Activated CD8-positive, alpha-beta T cell treated with anti-CD3 and anti-CD28 coated beads, Interleukin-2, amount 10 ng/mL, durations not matched to agents 7 days and 5 days (primary cell): ENCODE measurements around the gene RPS19. TPM values are rescaled to one million over a fixed set of nuclear protein-coding genes. Genes with fewer than 3 reads are reported as not detected.

Source experiments
- ATAC-seq: fragments of 150-1000 bp; cut with Tn5 transposase; one replicate; pipeline ENCODE4 v1.10.0; 2021; ENCODE audit warnings: moderate library complexity
- CTCF ChIA-PET: fragments of 350-600 bp; sonication (Branson Sonifier 250); formaldehyde crosslinking; loops from one replicate; lab custom pipeline; 2021; ENCODE audit warnings: antibody characterized with exemption; lab: Charles Lee
- POLR2A ChIA-PET: fragments of 350-600 bp; sonication (Branson Sonifier 250); formaldehyde crosslinking; loops from one replicate; lab custom pipeline; 2021; ENCODE audit warnings: antibody characterized with exemption; lab: Charles Lee
- DNase-seq: peaks from one replicate; pipeline ENCODE4 v3.0.0-alpha.2; 2020
- H3K27ac Mint-ChIP-seq: one replicate; pipeline ENCODE4 v1.8.0; 2021; ENCODE audit warnings: mild to moderate bottlenecking, mixed read lengths
- H3K27me3 Mint-ChIP-seq: one replicate; pipeline ENCODE4 v1.8.0; 2021; ENCODE audit warnings: low read depth, mixed read lengths
- H3K36me3 Mint-ChIP-seq: one replicate; pipeline ENCODE4 v1.8.0; 2021; ENCODE audit warnings: low read depth, mixed read lengths
- H3K4me1 Mint-ChIP-seq: one replicate; pipeline ENCODE4 v1.8.0; 2021; ENCODE audit warnings: low read depth, mixed read lengths
- H3K4me3 Mint-ChIP-seq: one replicate; pipeline ENCODE4 v1.8.0; 2021; ENCODE audit warnings: mild to moderate bottlenecking, mixed read lengths
- H3K9me3 Mint-ChIP-seq: one replicate; pipeline ENCODE4 v1.8.0; 2022; ENCODE audit warnings: mixed read lengths; ENCODE audit not compliant: insufficient read depth
- total RNA-seq, 2 experiments: library from RNA; stranded (reverse); gene quantifications; one replicate each; pipeline ENCODE4 v1.2.3, GENCODE V29; 2021

Gene RPS19
- total RNA-seq, 2 experiments from 2014 or later, result 3,024 to 3,056 TPM

DNA sequence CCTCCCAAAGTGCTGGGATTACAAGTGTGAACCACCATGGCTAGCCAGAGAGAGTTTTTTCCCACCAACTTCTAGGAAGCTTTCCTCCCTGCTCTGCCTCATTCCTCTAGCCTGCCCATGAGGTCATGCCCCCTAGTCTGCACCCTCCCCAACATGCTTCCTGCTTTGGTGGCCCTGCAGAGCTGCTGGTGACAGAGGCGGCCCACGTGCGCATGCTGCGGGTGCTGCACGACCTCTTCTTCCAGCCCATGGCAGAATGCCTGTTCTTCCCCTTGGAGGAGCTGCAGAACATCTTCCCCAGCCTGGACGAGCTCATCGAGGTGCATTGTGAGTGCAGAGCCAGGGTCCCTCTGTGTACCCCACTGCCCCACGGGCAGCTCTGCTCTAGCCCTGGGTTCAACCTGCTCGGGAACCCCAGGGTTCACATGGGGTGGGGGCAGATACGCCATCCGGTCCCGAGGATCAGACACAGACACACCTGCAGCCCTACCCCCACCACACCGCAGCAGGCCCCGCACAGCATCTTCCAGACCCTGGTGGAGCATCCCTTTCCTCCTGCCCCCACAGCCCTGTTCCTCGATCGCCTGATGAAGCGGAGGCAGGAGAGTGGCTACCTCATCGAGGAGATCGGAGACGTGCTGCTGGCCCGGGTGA is 41.8 kb downstream of the RPS19 start:
- POLR2A ChIA-PET, result interaction anchor here (0.8 to 2.8 kb wide), 8 partner anchors 10 to 33 kb away, joined by 3 to 20 read pairs (median 4); no protein-coding TSS in a partner anchor
- peak overlapping the region; percentile 74 for H3K27ac Mint-ChIP-seq

DNA sequence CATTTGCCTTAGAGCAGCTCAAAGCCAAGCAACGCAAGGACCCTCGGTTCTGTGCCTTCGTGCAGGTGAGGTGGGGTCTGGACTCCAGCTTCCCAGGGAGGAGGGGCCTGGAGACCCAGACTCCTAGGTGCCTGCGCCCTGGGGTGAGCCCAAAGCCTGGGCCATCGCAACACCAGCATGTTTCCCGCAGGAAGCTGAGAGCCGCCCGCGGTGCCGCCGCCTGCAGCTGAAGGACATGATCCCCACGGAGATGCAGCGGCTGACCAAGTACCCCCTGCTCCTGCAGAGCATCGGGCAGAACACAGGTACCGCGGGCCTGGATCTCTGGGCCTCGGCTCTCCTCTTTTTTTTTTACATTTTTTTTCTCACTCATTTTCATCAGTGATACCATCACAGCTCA is 42.5 kb downstream of the RPS19 start:
- Mint-ChIP-seq H3K36me3 (peaks cover 77% of the 10 kb centered on the region), H3K27ac (no peak overlapping the region), H3K4me1 (peaks cover 41% of the 10 kb centered on the region), H3K9me3 (no peaks in the 10 kb centered on the region), H3K27me3 (no peaks in the 10 kb centered on the region), H3K4me3 (no peak overlapping the region)
- ATAC-seq, result no peak
- DNase-seq, result no peak
- ChIA-PET CTCF (interaction anchor here (1.1 to 2.8 kb wide), 3 partner anchors 16 to 35 kb away, joined by 3 to 8 read pairs (median 3); no protein-coding TSS in a partner anchor), POLR2A (interaction anchor here (0.8 to 2.8 kb wide), 6 partner anchors 9 to 34 kb away, joined by 3 to 20 read pairs (median 10); no protein-coding TSS in a partner anchor)

More for the DNA sequence above, 41.8 kb downstream of the RPS19 start:
- CTCF ChIA-PET, result interaction anchor here (1.1 to 2.8 kb wide), 3 partner anchors 14 to 29 kb away, joined by 3 to 8 read pairs (median 6); no protein-coding TSS in a partner anchor
- no peaks in the 10 kb centered on the region for H3K9me3 Mint-ChIP-seq
- no peaks in the 10 kb centered on the region for H3K27me3 Mint-ChIP-seq
- H3K36me3 Mint-ChIP-seq, result peaks cover 74% of the 10 kb centered on the region
- no peak for ATAC-seq
- no peak for DNase-seq
- H3K4me1 Mint-ChIP-seq, result peaks cover 41% of the 10 kb centered on the region
- H3K4me3 Mint-ChIP-seq, result no peak overlapping the region

DNA sequence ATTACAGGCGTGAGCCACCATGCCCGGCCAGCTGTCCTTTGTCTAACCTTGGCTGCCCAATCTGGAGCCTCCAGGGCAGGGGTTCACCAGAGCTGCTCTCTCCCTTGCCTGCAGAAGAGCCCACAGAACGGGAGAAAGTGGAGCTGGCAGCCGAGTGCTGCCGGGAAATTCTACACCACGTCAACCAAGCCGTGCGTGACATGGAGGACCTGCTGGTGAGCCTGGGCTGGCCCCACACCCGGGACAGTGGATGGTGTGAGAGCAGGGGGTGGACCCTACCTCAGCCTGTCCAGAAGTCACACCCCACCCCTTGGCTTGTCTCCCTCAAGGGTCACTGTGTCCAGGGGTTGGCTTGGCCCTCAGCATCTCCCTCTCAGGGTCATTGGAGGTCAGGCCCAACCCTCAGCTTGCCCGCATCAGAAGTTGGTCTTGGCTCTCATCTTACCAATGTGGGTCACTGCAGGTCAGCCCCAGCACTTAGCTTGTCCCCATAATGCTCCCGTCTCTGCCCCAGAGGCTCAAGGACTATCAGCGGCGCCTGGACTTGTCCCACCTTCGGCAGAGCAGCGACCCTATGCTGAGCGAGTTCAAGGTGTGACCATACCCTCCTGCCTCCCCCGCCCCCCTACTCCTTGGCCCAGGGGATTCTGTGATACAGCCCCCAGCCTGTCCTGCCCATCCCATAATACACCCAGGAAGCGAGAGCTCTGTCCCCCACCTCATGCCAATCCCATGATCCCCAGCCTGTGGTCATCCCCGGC is 43.3 kb downstream of the RPS19 start:
- ATAC-seq (no peak), DNase-seq (no peak)
- ChIA-PET POLR2A (interaction anchor here (1.8 to 2.8 kb wide), 4 partner anchors 9 to 30 kb away, joined by 6 to 20 read pairs (median 16); no protein-coding TSS in a partner anchor), CTCF (interaction anchor here (1.0 to 2.8 kb wide), 3 partner anchors 30 to 43 kb away, joined by 3 to 8 read pairs (median 3); no protein-coding TSS in a partner anchor)
- H3K4me1 Mint-ChIP-seq, result peaks cover 37% of the 10 kb centered on the region
- no peaks in the 10 kb centered on the region for H3K9me3 Mint-ChIP-seq
- no peaks in the 10 kb centered on the region for H3K27me3 Mint-ChIP-seq
- peaks cover 70% of the 10 kb centered on the region for H3K36me3 Mint-ChIP-seq
- no peak overlapping the region for H3K4me3 Mint-ChIP-seq
- no peak overlapping the region for H3K27ac Mint-ChIP-seq

DNA sequence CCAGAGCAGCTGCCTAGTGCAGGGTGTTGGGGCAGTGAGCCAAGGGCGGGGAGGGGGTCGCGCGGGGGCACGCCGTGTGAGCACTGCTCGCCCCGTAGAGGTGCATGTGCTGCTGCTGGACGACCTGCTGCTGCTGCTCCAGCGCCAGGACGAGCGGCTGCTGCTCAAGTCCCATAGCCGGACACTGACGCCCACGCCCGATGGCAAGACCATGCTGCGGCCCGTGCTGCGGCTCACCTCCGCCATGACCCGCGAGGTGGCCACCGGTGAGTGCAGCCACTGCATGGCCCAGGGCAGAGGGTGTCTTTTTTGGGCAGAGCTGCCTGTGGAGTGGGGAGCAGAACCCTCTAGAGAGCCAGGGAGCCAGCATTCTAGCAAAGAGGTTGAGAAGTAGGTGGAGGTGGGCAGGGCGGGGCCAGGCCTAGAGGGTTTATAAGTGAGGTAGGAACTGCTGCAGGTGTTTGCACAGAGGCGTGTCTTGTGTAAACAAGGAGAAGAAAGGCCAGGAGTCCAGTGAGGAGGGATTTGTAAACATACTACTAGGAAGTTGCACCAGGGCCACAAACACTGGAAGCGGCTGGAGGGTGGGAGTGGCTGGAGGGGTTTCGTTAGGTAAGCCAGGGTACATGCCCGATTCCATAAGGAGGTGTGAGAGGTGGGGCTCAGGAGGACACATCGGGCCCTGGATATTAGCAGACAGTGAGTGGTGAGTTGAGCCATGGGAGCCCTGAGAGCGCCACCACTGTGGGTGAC is 44.2 kb downstream of the RPS19 start:
- Mint-ChIP-seq H3K36me3 (peaks cover 66% of the 10 kb centered on the region), H3K4me1 (peaks cover 34% of the 10 kb centered on the region), H3K4me3 (no peak overlapping the region), H3K9me3 (no peaks in the 10 kb centered on the region), H3K27me3 (no peaks in the 10 kb centered on the region), H3K27ac (peak overlapping the region; percentile 26)
- DNase-seq (no peak), ATAC-seq (no peak)
- ChIA-PET POLR2A (interaction anchor here (1.8 kb wide), 1 partner anchor 31 kb away, joined by 6 read pairs; no protein-coding TSS in a partner anchor), CTCF (interaction anchor here (1.0 to 1.5 kb wide), 2 partner anchors 33 to 42 kb away, joined by 3 read pairs; no protein-coding TSS in a partner anchor)

DNA sequence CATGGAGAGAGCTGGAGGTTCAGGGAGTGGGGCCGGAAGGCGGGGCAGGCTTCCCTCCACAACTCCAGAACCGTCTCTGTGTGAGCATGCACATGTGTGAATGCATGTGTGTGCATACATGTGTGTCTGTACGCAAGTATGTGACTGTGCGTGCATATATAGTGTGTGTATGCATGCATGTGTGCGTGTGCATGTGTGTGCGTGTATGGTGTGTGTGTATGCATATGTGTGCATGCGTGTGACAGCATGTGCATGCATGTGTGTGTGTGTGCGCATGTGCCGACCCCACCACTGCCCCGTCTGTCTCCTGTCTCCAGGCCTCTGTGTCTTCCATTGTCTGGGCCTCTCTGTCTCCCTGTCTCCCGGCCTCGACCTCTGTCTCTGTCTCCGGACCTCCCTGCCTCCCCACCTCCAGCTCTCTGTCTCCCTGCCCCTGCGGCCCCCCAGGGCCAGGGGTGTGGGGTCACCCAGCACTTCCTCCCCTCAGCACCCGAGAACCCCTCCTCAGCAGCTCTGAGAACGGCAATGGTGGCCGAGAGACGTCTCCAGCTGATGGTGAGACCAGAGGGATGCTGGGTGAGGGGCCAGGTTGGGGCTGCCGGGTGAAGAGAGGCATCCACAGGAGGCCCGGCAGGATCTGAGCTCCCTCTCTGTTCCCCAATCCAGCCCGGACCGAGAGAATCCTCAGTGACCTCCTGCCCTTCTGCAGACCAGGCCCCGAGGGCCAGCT is 45.4 kb downstream of the RPS19 start:
- POLR2A ChIA-PET, result interaction anchor here (0.6 to 1.5 kb wide), 2 partner anchors 16 to 171 kb away, joined by 3 to 4 read pairs; no protein-coding TSS in a partner anchor
- ATAC-seq, result no peak
- peak overlapping the region; percentile 46 for H3K27ac Mint-ChIP-seq
- CTCF ChIA-PET, result no interaction called here
- no peaks in the 10 kb centered on the region for H3K9me3 Mint-ChIP-seq
- H3K36me3 Mint-ChIP-seq, result peaks cover 58% of the 10 kb centered on the region
- H3K27me3 Mint-ChIP-seq, result no peaks in the 10 kb centered on the region
- peaks cover 29% of the 10 kb centered on the region for H3K4me1 Mint-ChIP-seq
- H3K4me3 Mint-ChIP-seq, result no peak overlapping the region
- DNase-seq, result no peak

DNA sequence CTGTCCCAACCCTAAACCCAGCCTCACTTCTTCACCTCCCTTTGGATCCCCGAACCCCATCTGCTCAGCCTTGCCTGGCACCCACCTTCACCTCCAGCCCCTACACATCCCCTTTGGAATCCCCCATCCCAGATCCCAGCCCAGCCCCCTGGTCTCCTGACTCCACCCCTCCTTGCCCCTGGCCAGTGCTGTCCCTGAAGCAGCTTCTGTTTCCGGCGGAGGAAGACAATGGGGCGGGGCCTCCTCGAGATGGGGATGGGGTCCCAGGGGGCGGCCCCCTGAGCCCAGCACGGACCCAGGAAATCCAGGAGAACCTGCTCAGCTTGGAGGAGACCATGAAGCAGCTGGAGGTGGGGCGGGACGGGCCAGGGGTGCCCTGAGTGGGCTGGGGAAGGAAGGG is 46.2 kb downstream of the RPS19 start:
- Mint-ChIP-seq H3K36me3 (peaks cover 59% of the 10 kb centered on the region), H3K4me3 (no peak overlapping the region), H3K4me1 (peaks cover 25% of the 10 kb centered on the region), H3K9me3 (no peaks in the 10 kb centered on the region), H3K27me3 (no peaks in the 10 kb centered on the region), H3K27ac (peak overlapping the region; percentile 23)
- ATAC-seq, result no peak
- DNase-seq, result no peak
- ChIA-PET POLR2A (interaction anchor here (1.5 kb wide), 1 partner anchor 17 kb away, joined by 4 read pairs; no protein-coding TSS in a partner anchor), CTCF (no interaction called here)

DNA sequence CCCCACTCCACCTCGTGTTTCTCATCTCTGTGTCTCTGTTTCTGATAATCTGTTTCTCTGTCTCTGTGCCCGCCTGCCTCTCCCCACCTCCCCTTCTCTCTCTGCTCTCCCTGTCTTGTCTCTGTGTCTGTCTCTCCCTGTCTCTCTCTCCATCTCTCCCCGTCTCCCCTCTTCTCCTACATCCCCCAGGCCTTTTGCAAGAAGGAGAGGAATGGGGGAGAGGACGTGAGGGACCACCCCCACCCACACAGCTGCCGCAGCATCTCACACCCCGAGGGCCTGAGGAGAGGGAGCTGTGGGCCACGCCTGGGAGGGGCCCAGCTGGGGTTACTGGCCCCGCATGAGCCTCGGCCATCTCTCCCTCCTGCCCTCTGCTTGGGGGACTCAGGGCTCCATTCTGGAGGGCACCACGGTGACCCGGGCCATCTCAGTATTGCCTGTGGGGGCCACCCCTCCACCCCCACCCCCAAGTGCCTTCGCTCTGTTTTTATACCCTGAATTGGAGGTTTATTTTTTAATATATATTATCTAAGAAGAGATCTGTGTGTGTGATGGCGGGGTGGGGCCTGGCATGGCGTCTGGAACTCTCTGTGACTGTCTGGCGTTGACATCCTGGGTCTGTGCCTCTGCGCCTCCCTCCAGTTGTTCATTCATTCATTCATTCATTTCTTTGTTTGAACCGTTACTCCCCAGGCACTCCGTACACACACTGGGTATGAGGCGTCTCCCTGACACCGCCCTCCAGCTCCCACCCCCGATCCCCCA is 47.0 kb downstream of the RPS19 start:
- Mint-ChIP-seq H3K36me3 (peaks cover 53% of the 10 kb centered on the region), H3K27me3 (peaks cover 6% of the 10 kb centered on the region), H3K27ac (peak overlapping the region; percentile 46), H3K9me3 (no peaks in the 10 kb centered on the region), H3K4me1 (peaks cover 25% of the 10 kb centered on the region), H3K4me3 (no peak overlapping the region)
- POLR2A ChIA-PET, result interaction anchor here (0.6 kb wide), 1 partner anchor 17 kb away, joined by 3 read pairs; no protein-coding TSS in a partner anchor
- CTCF ChIA-PET, result no interaction called here
- DNase-seq (no peak), ATAC-seq (no peak)

DNA sequence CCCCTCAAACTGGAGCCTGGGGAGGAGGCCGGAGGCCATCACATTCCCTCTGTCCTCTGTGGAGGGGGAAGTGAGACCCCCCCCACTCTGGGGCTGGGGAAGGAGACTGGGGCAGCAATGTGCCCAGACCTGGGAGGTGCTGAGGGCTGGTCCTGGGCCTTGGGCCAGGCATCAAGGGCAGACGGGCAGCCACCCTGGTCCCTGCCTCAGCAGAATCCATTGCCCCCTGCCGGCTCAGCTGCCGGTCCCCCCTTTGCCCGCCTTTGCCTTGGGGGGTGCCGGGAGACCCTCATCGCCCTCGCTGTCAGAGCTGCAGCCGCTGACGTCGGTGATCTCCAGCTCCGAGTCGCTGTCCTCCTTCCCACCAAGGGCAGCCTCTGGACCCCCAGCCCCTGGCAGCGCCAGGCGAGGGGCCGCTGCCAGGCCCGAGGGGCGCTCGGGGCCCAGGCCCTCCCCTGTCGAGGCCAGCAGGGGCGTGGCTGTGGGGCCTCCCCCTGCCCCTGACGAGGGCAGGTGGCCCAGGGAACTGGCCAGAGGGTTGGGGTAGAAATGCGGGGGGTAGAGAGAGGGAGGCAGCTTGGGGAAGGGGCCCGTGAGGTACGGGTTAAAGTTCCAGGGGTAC is 48.0 kb downstream of the RPS19 start:
- CTCF ChIA-PET, result no interaction called here
- POLR2A ChIA-PET, result interaction anchor here (0.7 to 1.2 kb wide), 5 partner anchors 9 to 37 kb away, joined by 3 read pairs; no protein-coding TSS in a partner anchor
- peaks cover 11% of the 10 kb centered on the region for H3K27me3 Mint-ChIP-seq
- no peak for DNase-seq
- H3K9me3 Mint-ChIP-seq, result no peaks in the 10 kb centered on the region
- H3K27ac Mint-ChIP-seq, result no peak overlapping the region
- ATAC-seq, result no peak
- H3K36me3 Mint-ChIP-seq, result peaks cover 45% of the 10 kb centered on the region
- no peak overlapping the region for H3K4me3 Mint-ChIP-seq
- peaks cover 22% of the 10 kb centered on the region for H3K4me1 Mint-ChIP-seq

DNA sequence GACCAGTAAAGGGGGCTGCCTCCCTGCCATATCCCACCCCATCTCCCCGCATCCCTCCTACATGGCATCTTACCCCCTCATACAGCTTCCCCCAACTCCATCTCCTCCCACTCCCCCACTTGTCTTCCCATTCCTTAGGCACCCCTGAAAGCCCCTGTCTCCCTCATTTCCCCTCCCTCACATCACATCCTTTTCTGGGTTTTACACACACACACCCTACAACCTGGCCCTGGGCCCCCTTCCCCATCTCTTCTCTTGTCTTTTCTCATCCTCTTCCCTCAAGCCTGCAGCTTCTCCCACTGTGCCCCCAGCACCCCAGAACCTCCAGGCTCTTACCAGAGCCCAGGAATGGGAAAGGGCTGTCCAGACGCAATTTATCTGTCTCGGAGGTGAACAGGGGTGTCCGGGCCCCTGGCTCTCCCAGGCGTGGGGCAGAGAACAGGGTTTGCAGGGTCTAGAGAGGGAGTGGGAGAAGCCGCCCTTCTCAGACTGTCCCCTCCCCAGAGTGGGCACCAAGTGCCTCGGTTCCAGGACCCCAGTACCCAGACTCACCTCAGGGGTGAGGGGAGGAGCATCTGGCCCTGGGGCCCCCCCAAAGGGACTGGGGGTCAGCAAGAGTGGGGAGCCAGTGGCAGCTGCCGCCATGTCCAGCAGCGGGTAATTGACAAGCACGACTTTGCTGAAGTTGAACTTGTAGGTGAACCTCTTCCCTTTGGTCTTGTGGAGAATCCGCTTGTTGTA is 48.8 kb downstream of the RPS19 start:
- Mint-ChIP-seq H3K4me1 (peaks cover 22% of the 10 kb centered on the region), H3K27ac (no peak overlapping the region), H3K27me3 (peaks cover 17% of the 10 kb centered on the region), H3K36me3 (peaks cover 39% of the 10 kb centered on the region), H3K4me3 (no peak overlapping the region), H3K9me3 (no peaks in the 10 kb centered on the region)
- DNase-seq, result no peak
- POLR2A ChIA-PET, result interaction anchor here (0.5 to 1.3 kb wide), 8 partner anchors 8 to 55 kb away, joined by 3 to 8 read pairs (median 3); no protein-coding TSS in a partner anchor
- CTCF ChIA-PET, result interaction anchor here (1.2 kb wide), 1 partner anchor 43 kb away, joined by 4 read pairs; no protein-coding TSS in a partner anchor
- no peak for ATAC-seq
